IMR-90 (cell line): ENCODE data around the gene STAP2. TPM values are rescaled to one million over a fixed set of nuclear protein-coding genes. Genes with fewer than 3 reads are reported as not detected.

ENCODE experiments used
- ATAC-seq: fragments of 200-7000 bp; cut with Tn5 transposase; 2 replicates; pipeline ENCODE4 v1.9.1; 2020; ENCODE audit warnings: low read depth, mild to moderate bottlenecking, moderate library complexity
- BruUV-seq: library from RNA; stranded (reverse); fragments of 400-500 nt; replicated peaks from 2 replicates; lab custom pipeline; 2021; lab: Mats Ljungman, UMichigan
- CTCF ChIA-PET: fragments of 300-600 bp; formaldehyde crosslinking; extraction: SDS; loops from one replicate; lab custom pipeline; 2021; ENCODE audit warnings: antibody characterized with exemption; lab: Yijun Ruan, JAX
- POLR2A ChIA-PET: fragments of 300-600 bp; sonication (Branson Sonifier 250); formaldehyde crosslinking; loops from one replicate; lab custom pipeline; 2022; ENCODE audit warnings: antibody characterized with exemption; ENCODE audit not compliant: unreplicated experiment; lab: Charles Lee
- DNase-seq: peaks from one replicate; pipeline ENCODE4 v3.0.0; 2013
- H2AFZ ChIP-seq: replicated peaks from 2 replicates; pipeline ENCODE3; 2013; ENCODE audit warnings: low read length, mild to moderate bottlenecking; ENCODE audit not compliant: poor library complexity
- H2AK5ac ChIP-seq: 2 replicates; pipeline ENCODE4 v1.6.1; 2013; ENCODE audit warnings: low read depth, low read length, inconsistent platforms
- H2AK9ac ChIP-seq: replicated peaks from 2 replicates; pipeline ENCODE3; 2013; ENCODE audit warnings: mild to moderate bottlenecking, low read depth, low read length, moderate library complexity; ENCODE audit not compliant: poor library complexity
- H2BK120ac ChIP-seq: 2 replicates; pipeline ENCODE4 v1.6.1; 2013; ENCODE audit warnings: low read depth, low read length, inconsistent platforms
- H2BK15ac ChIP-seq: 3 replicates; pipeline ENCODE4 v1.6.1; 2013; ENCODE audit warnings: low read depth, low read length, inconsistent platforms
- H2BK20ac ChIP-seq: 2 replicates; pipeline ENCODE4 v1.6.1; 2013; ENCODE audit warnings: low read depth, mild to moderate bottlenecking, inconsistent platforms, low read length, moderate library complexity
- H2BK5ac ChIP-seq: 2 replicates; pipeline ENCODE4 v1.6.1; 2013; ENCODE audit warnings: mild to moderate bottlenecking, low read depth, low read length, inconsistent platforms; ENCODE audit not compliant: poor library complexity, severe bottlenecking
- H3K14ac ChIP-seq: replicated peaks from 2 replicates; pipeline ENCODE4 v1.6.1; 2013; ENCODE audit warnings: low read depth, low read length, inconsistent platforms
- H3K18ac ChIP-seq: 2 replicates; pipeline ENCODE4 v1.6.1; 2013; ENCODE audit warnings: low read depth, low read length, control low read depth
- H3K23ac ChIP-seq: 2 replicates; pipeline ENCODE4 v1.6.1; 2013; ENCODE audit warnings: low read depth, low read length, inconsistent platforms
- H3K27ac ChIP-seq: 2 replicates; pipeline ENCODE4 v1.5.1; 2013; ENCODE audit warnings: mild to moderate bottlenecking, control low read depth, low read length; ENCODE audit not compliant: insufficient read depth
- H3K27me3 ChIP-seq: 2 replicates; pipeline ENCODE4 v1.6.1; 2013; ENCODE audit warnings: low read length; ENCODE audit not compliant: control insufficient read depth, insufficient read depth
- H3K36me3 ChIP-seq: 2 replicates; pipeline ENCODE4 v1.6.1; 2013; ENCODE audit warnings: low read length, mixed read lengths; ENCODE audit not compliant: control insufficient read depth, insufficient read depth
- H3K4ac ChIP-seq: 2 replicates; pipeline ENCODE4 v1.6.1; 2013; ENCODE audit warnings: low read depth, low read length, inconsistent platforms
- H3K4me1 ChIP-seq: 2 replicates; pipeline ENCODE4 v1.6.1; 2013; ENCODE audit warnings: low read length, mixed read lengths; ENCODE audit not compliant: control insufficient read depth, insufficient read depth
- H3K4me2 ChIP-seq: 2 replicates; pipeline ENCODE4 v1.6.1; 2013; ENCODE audit warnings: low read depth, mild to moderate bottlenecking, control low read depth, low read length, moderate library complexity
- H3K4me3 ChIP-seq: 2 replicates; pipeline ENCODE4 v1.5.1; 2013; ENCODE audit warnings: low read depth, mild to moderate bottlenecking, control low read depth, low read length, moderate library complexity; ENCODE audit not compliant: insufficient read depth
- H3K56ac ChIP-seq: 2 replicates; pipeline ENCODE4 v1.6.1; 2013; ENCODE audit warnings: low read length, inconsistent platforms; ENCODE audit not compliant: insufficient read depth; ENCODE audit errors: extremely low read depth
- H3K79me1 ChIP-seq, 2 experiments: 2 replicates each; pipeline ENCODE4 v1.6.1; 2013; ENCODE audit warnings: low read length in 2 of 2, inconsistent platforms in 1 of 2, low read depth in 1 of 2
- H3K9ac ChIP-seq: 2 replicates; pipeline ENCODE4 v1.6.1; 2013; ENCODE audit warnings: low read depth, low read length, control low read depth
- H3K9me1 ChIP-seq: 2 replicates; pipeline ENCODE4 v1.6.1; 2013; ENCODE audit warnings: low read length, inconsistent platforms; ENCODE audit not compliant: insufficient read depth
- H3K9me3 ChIP-seq: 2 replicates; pipeline ENCODE4 v1.6.1; 2013; ENCODE audit warnings: low read length; ENCODE audit not compliant: control insufficient read depth, insufficient read depth
- H4K20me1 ChIP-seq: 2 replicates; pipeline ENCODE4 v1.6.1; 2013; ENCODE audit warnings: low read length, inconsistent platforms; ENCODE audit not compliant: insufficient read depth
- H4K5ac ChIP-seq: 2 replicates; pipeline ENCODE4 v1.6.1; 2013; ENCODE audit warnings: mild to moderate bottlenecking, low read depth, low read length, control low read depth
- H4K8ac ChIP-seq, 2 experiments: 2 replicates each; pipeline ENCODE4 v1.6.1; 2013; ENCODE audit warnings: low read depth in 2 of 2, low read length in 2 of 2, control low read depth in 1 of 2, inconsistent platforms in 1 of 2
- H4K91ac ChIP-seq: 2 replicates; pipeline ENCODE4 v1.6.1; 2013; ENCODE audit warnings: low read depth, low read length, inconsistent platforms; ENCODE audit not compliant: insufficient read depth
- BHLHE40 ChIP-seq: fragments of 150-350 bp; IDR thresholded peaks from 2 replicates; pipeline ENCODE4 v1.6.1; 2016; ENCODE audit warnings: mild to moderate bottlenecking, low read depth, low read length
- CHD1 ChIP-seq: IDR thresholded peaks from 2 replicates; pipeline ENCODE4 v1.6.1; 2012; ENCODE audit warnings: low read depth, low read length, improper control_type of control experiment
- RAD21 ChIP-seq: IDR thresholded peaks from 2 replicates; pipeline ENCODE4 v1.6.1; 2012; ENCODE audit warnings: low read length, improper control_type of control experiment
- RFX5 ChIP-seq: IDR thresholded peaks from 2 replicates; pipeline ENCODE4 v1.8.0; 2012; ENCODE audit warnings: low read depth, mild to moderate bottlenecking, low read length, moderate library complexity
- SMC3 ChIP-seq: fragments of 150-350 bp; IDR thresholded peaks from 2 replicates; pipeline ENCODE4 v1.6.1; 2016; ENCODE audit warnings: low read depth, mild to moderate bottlenecking, antibody characterized with exemption, low read length, moderate library complexity
- WGBS, 2 experiments: methylation state at CpG; one replicate each; pipeline versions ENCODE4 v1.1.5 to v1.1.7; 2013; ENCODE audit warnings: missing lambda C conversion rate in 2 of 2; ENCODE audit not compliant: insufficient read length in 1 of 2; ENCODE audit errors: extremely low coverage in 2 of 2; 5-methylcytosine and 5-hydroxymethylcytosine counted together
- dilution Hi-C: fragments of 300-500 bp; cut with HindIII; formaldehyde crosslinking; loops from one replicate; pipeline ENCODE4 v1.14.3; 2018; ENCODE audit warnings: low sequenced_read_pairs; ENCODE audit not compliant: unreplicated experiment
- in situ Hi-C: fragments of 300-500 bp; cut with MboI; formaldehyde crosslinking; loops from 3 replicates; pipeline ENCODE4 v1.14.3; 2019; ENCODE audit warnings: low sequenced_read_pairs, inconsistent platforms, mixed read lengths
- intact Hi-C: fragments of 100-400 bp; cut with micrococcal nuclease; formaldehyde crosslinking; loops from 2 replicates; pipeline ENCODE4 v1.10.0; 2022
- polyA plus RNA-seq, 3 experiments: library from polyadenylated mRNA; depleted of rRNA; stranded (reverse); fragments of >200 nt; gene quantifications; 2 replicates each; pipeline ENCODE4 v1.2.3, GENCODE V29; 2012; ENCODE audit warnings: low replicate concordance in 1 of 3
- total RNA-seq: library from RNA; depleted of rRNA; stranded (reverse); fragments of >200 nt; gene quantifications from 2 replicates; pipeline ENCODE4 v1.2.3, GENCODE V29; 2012
- TF ChIP-seq, protein P1 (sequence below): conservative IDR thresholded peaks from 2 replicates; pipeline ENCODE4 v1.5.1; 2012; ENCODE audit warnings: mild to moderate bottlenecking, low read depth, low read length, improper control_type of control experiment
- TF ChIP-seq, protein P2 (sequence below): fragments of 150-350 bp; IDR thresholded peaks from 2 replicates; pipeline ENCODE4 v1.6.1; 2016; ENCODE audit warnings: low read depth, mild to moderate bottlenecking, low read length, moderate library complexity, borderline replicate concordance

Gene STAP2
- total and polyA plus RNA-seq, 2 of the 4 experiments (the other 2 are of a cell fraction) = 1.3 to 3.4 TPM

DNA sequence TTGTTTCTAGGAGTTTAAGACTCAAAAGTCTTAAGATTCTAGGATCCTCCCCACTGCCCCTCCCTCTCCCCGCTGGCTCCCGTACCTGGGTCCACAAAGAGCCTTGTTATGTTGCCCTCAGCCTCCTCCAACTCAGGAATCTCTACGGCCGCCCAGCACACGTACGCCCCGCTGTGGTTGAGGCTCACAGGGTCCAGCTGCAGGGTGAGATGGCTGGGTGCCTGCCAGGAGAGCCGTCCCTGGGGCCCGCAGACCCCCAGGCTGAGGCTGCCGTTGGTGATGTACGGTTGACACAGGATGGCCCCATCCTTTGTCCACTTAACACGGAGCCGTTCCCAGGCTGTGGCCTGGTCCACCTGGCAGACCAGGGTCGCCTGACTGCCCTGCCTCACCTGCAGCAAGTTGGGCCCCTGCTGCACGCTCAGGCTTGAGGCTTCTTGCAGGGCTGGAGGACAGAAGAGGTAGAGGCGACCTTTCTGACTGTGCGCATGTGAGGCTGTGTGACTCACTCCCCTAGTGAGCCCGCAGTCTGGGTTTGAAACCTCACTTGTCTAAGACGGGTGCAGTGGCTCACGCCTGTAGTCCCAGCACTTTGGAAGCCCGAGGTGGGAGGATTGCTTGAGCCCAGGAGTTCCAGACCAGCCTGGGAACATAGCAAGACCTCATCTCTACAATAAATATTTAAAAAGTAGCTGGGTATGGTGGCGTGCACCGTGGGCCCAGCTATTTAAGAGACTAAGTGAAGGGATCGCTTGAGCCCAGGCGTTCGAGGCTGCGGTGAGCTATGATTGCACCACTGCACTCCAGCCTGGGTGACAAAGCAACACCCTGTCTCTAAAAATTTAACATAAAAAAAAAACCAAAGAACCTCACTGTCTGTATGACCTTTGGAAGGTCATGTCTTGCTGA lies 40.5 kb downstream of the STAP2 start:
- no peaks in the 10 kb centered on the region for H4K20me1 ChIP-seq
- H3K79me1 ChIP-seq = no peaks in the 10 kb centered on the region
- H4K91ac ChIP-seq = no peak overlapping the region
- H2AFZ ChIP-seq = peak overlapping the region; percentile 32
- H3K4me1 ChIP-seq = peaks cover 3% of the 10 kb centered on the region; the same call in 1 of the 2 replicates
- no peak overlapping the region for H2AK5ac ChIP-seq
- no peak overlapping the region for H2BK120ac ChIP-seq
- H3K9ac ChIP-seq = no peak overlapping the region
- ATAC-seq (no peak), DNase-seq (no peak)
- H2BK15ac ChIP-seq = no peak overlapping the region
- no peak overlapping the region for H3K56ac ChIP-seq
- no peak overlapping the region for H2BK5ac ChIP-seq
- H3K36me3 ChIP-seq = no peaks in the 10 kb centered on the region
- TF ChIP-seq CHD1 (no peak), SMC3 (no peak), BHLHE40 (no peak), RFX5 (no peak), RAD21 (no peak)
- TF ChIP-seq, protein P1, sequence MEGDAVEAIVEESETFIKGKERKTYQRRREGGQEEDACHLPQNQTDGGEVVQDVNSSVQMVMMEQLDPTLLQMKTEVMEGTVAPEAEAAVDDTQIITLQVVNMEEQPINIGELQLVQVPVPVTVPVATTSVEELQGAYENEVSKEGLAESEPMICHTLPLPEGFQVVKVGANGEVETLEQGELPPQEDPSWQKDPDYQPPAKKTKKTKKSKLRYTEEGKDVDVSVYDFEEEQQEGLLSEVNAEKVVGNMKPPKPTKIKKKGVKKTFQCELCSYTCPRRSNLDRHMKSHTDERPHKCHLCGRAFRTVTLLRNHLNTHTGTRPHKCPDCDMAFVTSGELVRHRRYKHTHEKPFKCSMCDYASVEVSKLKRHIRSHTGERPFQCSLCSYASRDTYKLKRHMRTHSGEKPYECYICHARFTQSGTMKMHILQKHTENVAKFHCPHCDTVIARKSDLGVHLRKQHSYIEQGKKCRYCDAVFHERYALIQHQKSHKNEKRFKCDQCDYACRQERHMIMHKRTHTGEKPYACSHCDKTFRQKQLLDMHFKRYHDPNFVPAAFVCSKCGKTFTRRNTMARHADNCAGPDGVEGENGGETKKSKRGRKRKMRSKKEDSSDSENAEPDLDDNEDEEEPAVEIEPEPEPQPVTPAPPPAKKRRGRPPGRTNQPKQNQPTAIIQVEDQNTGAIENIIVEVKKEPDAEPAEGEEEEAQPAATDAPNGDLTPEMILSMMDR = no peak
- TF ChIP-seq, protein P2, sequence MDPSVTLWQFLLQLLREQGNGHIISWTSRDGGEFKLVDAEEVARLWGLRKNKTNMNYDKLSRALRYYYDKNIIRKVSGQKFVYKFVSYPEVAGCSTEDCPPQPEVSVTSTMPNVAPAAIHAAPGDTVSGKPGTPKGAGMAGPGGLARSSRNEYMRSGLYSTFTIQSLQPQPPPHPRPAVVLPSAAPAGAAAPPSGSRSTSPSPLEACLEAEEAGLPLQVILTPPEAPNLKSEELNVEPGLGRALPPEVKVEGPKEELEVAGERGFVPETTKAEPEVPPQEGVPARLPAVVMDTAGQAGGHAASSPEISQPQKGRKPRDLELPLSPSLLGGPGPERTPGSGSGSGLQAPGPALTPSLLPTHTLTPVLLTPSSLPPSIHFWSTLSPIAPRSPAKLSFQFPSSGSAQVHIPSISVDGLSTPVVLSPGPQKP = no peak
- in situ Hi-C loops = no loop called here
- no peak overlapping the region for H3K4me2 ChIP-seq
- BruUV-seq = no TSS peak
- 52% methylated on average over 15 of the region's 27 CpGs; no CpG with 5 or more reads in 1 of the 2 experiments for WGBS, 2 experiments
- no peak overlapping the region for H4K8ac ChIP-seq
- no peak overlapping the region for H3K4ac ChIP-seq
- no peak overlapping the region for H3K14ac ChIP-seq
- H2AK9ac ChIP-seq = no peak overlapping the region
- ChIA-PET POLR2A (no interaction called here), CTCF (no interaction called here)
- intact Hi-C loops = no loop called here
- no peak overlapping the region for H2BK20ac ChIP-seq
- H3K27me3 ChIP-seq = peaks cover 12% of the 10 kb centered on the region
- dilution Hi-C loops = no loop called here
- no peak overlapping the region for H3K4me3 ChIP-seq
- H3K18ac ChIP-seq = no peak overlapping the region
- no peak overlapping the region for H3K27ac ChIP-seq
- H3K9me1 ChIP-seq = no peaks in the 10 kb centered on the region
- H4K5ac ChIP-seq = no peak overlapping the region
- H3K23ac ChIP-seq = no peak overlapping the region
- no peaks in the 10 kb centered on the region for H3K9me3 ChIP-seq
